OCI-LY7 (cell line): Measurements from ENCODE around the gene RNF167. TPM values are rescaled to one million over a fixed set of nuclear protein-coding genes. Genes with fewer than 3 reads are reported as not detected.

Experiments used
- BruUV-seq: library from RNA; stranded (reverse); fragments of 400-500 nt; replicated peaks from 2 replicates; lab custom pipeline; 2021; lab: Mats Ljungman, UMichigan
- CTCF ChIA-PET: fragments of 300-600 bp; sonication (Branson Sonifier 250); formaldehyde crosslinking; loops from one replicate; lab custom pipeline; 2022; ENCODE audit warnings: antibody characterized with exemption; ENCODE audit not compliant: unreplicated experiment; lab: Charles Lee
- POLR2A ChIA-PET: fragments of 300-600 bp; sonication (Branson Sonifier 250); formaldehyde crosslinking; loops from one replicate; lab custom pipeline; 2022; ENCODE audit warnings: antibody characterized with exemption; lab: Charles Lee
- DNase-seq: peaks from one replicate; pipeline ENCODE4 v3.0.0-alpha.2; 2015; ENCODE audit warnings: low spot score
- H2AFZ ChIP-seq: fragments of 200-600 bp; sonication (generic), shearing (Covaris generic); 2 replicates; pipeline ENCODE4 v1.6.1; 2014; ENCODE audit warnings: mild to moderate bottlenecking, antibody characterized with exemption, low read length, moderate library complexity
- H3K27ac ChIP-seq: fragments of 200-600 bp; sonication (generic); 2 replicates; pipeline ENCODE4 v1.5.1; 2014; ENCODE audit warnings: mixed run types, low read depth, mild to moderate bottlenecking, moderate library complexity, low read length, inconsistent platforms; ENCODE audit not compliant: poor library complexity, severe bottlenecking
- H3K36me3 ChIP-seq: fragments of 200-600 bp; sonication (generic); 2 replicates; pipeline ENCODE4 v1.6.1; 2014; ENCODE audit warnings: mild to moderate bottlenecking, antibody characterized with exemption, low read length, moderate library complexity, mixed read lengths; ENCODE audit not compliant: insufficient read depth
- H3K4me1 ChIP-seq: fragments of 200-600 bp; sonication (generic); 2 replicates; pipeline ENCODE4 v1.5.1; 2014; ENCODE audit warnings: mild to moderate bottlenecking, low read length; ENCODE audit not compliant: insufficient read depth, poor library complexity, severe bottlenecking
- H3K4me2 ChIP-seq: fragments of 200-600 bp; sonication (generic); 2 replicates; pipeline ENCODE4 v1.6.1; 2014; ENCODE audit warnings: mild to moderate bottlenecking, low read length
- H3K4me3 ChIP-seq: fragments of 200-600 bp; sonication (generic); 2 replicates; pipeline ENCODE4 v1.5.1; 2014; ENCODE audit warnings: mild to moderate bottlenecking, low read depth, low read length; ENCODE audit not compliant: poor library complexity, severe bottlenecking
- H3K79me2 ChIP-seq: fragments of 200-600 bp; sonication (generic); 2 replicates; pipeline ENCODE4 v1.6.1; 2016; ENCODE audit warnings: low read depth, mild to moderate bottlenecking, low read length, moderate library complexity, mixed read lengths; ENCODE audit not compliant: insufficient read depth
- H3K9me2 ChIP-seq: fragments of 200-600 bp; sonication (generic); 2 replicates; pipeline ENCODE4 v1.6.1; 2016; ENCODE audit warnings: mild to moderate bottlenecking, low read length, mixed read lengths; ENCODE audit not compliant: insufficient read depth
- H3K9me3 ChIP-seq: fragments of 200-600 bp; sonication (generic); 2 replicates; pipeline ENCODE4 v1.6.1; 2014; ENCODE audit warnings: mild to moderate bottlenecking, mixed run types, low read length, mixed read lengths
- H4K20me1 ChIP-seq: fragments of 200-600 bp; sonication (generic); 2 replicates; pipeline ENCODE4 v1.6.1; 2014; ENCODE audit warnings: mild to moderate bottlenecking, antibody characterized with exemption, low read length, moderate library complexity, mixed read lengths; ENCODE audit not compliant: insufficient read depth
- CTCF ChIP-seq: fragments of 200-600 bp; sonication (generic); conservative IDR thresholded peaks from 2 replicates; pipeline ENCODE4 v1.5.1; 2014; ENCODE audit warnings: mild to moderate bottlenecking, antibody characterized with exemption, low read length, moderate library complexity, mixed read lengths
- EZH2phosphoT487 ChIP-seq: fragments of 200-600 bp; sonication (generic); IDR thresholded peaks from 2 replicates; pipeline ENCODE4 v1.6.1; 2018; ENCODE audit warnings: low read depth, borderline replicate concordance, mild to moderate bottlenecking, mixed run types, antibody characterized with exemption, low read length, moderate library complexity, mixed read lengths
- intact Hi-C: fragments of 100-400 bp; cut with micrococcal nuclease; formaldehyde crosslinking; loops from one replicate; pipeline ENCODE4 v1.10.0; 2022; ENCODE audit not compliant: unreplicated experiment
- total RNA-seq, 2 experiments: library from RNA; depleted of rRNA in 1 of 2; stranded (reverse); fragments of >200 nt in 1 of 2; shearing (Covaris generic) in 1 of 2; gene quantifications; 2 replicates each; pipeline ENCODE4 v1.2.3, GENCODE V29; 2014 to 2022

RNF167 gene
- total RNA-seq, 2 experiments from 2014 or later: 46.5 to 124 TPM

GRCh38 chr17:4947411-4948165, 7.5 kb downstream of the RNF167 start:
- Histone ChIP-seq H2AFZ (no peak overlapping the region), H3K4me2 (peak overlapping the region; percentile 97), H3K9me3 (no peaks in the 10 kb centered on the region), H3K4me1 (peaks cover 63% of the 10 kb centered on the region), H4K20me1 (peaks cover 19% of the 10 kb centered on the region), H3K4me3 (peak overlapping the region; percentile 100), H3K9me2 (no peaks in the 10 kb centered on the region), H3K79me2 (peaks cover 53% of the 10 kb centered on the region), H3K27ac (peak overlapping the region; percentile 99), H3K36me3 (peaks cover 56% of the 10 kb centered on the region)
- DNase-seq: peak; percentile 77
- ChIA-PET POLR2A (interaction anchor here (0.5 to 0.8 kb wide), 4 partner anchors 20 to 479 kb away, joined by 3 to 4 read pairs (median 3); partner anchors contain the start of gene SPAG7), CTCF (interaction anchor here (0.7 kb wide), 1 partner anchor 20 kb away, joined by 3 read pairs; the partner anchor contains the start of gene SPAG7)
- BruUV-seq: no TSS peak
- intact Hi-C loops: loop anchor here (1.0 to 10.0 kb wide), 2 partner anchors 50 to 247 kb away; partner anchors contain the start of genes INCA1, KIF1C and ZNF594
- no peak for TF ChIP-seq EZH2phosphoT487

GRCh38 chr17:4948166-4948930, 8.3 kb downstream of the RNF167 start, which contains the start of gene PFN1:
TSS of gene PFN1 (minus strand) at chr17:4948530. CDS start at chr17:4948394, 136 bp downstream.
- peaks cover 49% of the 10 kb centered on the region for H3K36me3 ChIP-seq
- H3K9me3 ChIP-seq: no peaks in the 10 kb centered on the region
- H4K20me1 ChIP-seq: peaks cover 19% of the 10 kb centered on the region
- TF ChIP-seq EZH2phosphoT487 (no peak), CTCF (no peak)
- H3K79me2 ChIP-seq: peaks cover 45% of the 10 kb centered on the region
- H2AFZ ChIP-seq: peak within 1 kb of the TSS; percentile 15; the same call in 1 of the 2 replicates
- peak within 1 kb of the TSS; percentile 97 for H3K4me2 ChIP-seq
- POLR2A ChIA-PET: interaction anchor here (0.5 to 0.9 kb wide), 4 partner anchors 19 to 478 kb away, joined by 3 read pairs; partner anchors contain the start of gene SPAG7
- H3K4me3 ChIP-seq: peak within 1 kb of the TSS; percentile 100
- peaks cover 55% of the 10 kb centered on the region for H3K4me1 ChIP-seq
- intact Hi-C loops: loop anchor here (1.0 to 10.0 kb wide), 2 partner anchors 49 to 246 kb away; partner anchors contain the start of genes INCA1, KIF1C and ZNF594
- no TSS peak for BruUV-seq
- H3K27ac ChIP-seq: peak within 1 kb of the TSS; percentile 99
- CTCF ChIA-PET: interaction anchor here (0.7 kb wide), 1 partner anchor 19 kb away, joined by 3 read pairs; the partner anchor contains the start of gene SPAG7
- peak; percentile 96 for DNase-seq
- no peaks in the 10 kb centered on the region for H3K9me2 ChIP-seq

- peak; percentile 93 for DNase-seq
- Histone ChIP-seq H3K9me3 (no peaks in the 10 kb centered on the region), H4K20me1 (peaks cover 19% of the 10 kb centered on the region), H2AFZ (peak overlapping the region; percentile 15; the same call in 1 of the 2 replicates), H3K4me2 (peak overlapping the region; percentile 93), H3K4me3 (peak overlapping the region; percentile 100), H3K9me2 (no peaks in the 10 kb centered on the region), H3K4me1 (peaks cover 49% of the 10 kb centered on the region), H3K36me3 (peaks cover 43% of the 10 kb centered on the region), H3K27ac (peak overlapping the region; percentile 99), H3K79me2 (peaks cover 39% of the 10 kb centered on the region)
- TF ChIP-seq EZH2phosphoT487 (no peak), CTCF (no peak)
- BruUV-seq: no TSS peak
- intact Hi-C loops: loop anchor here (1.0 to 10.0 kb wide), 3 partner anchors 18 to 246 kb away; partner anchors contain the start of genes INCA1, KIF1C, SPAG7 and ZNF594
- POLR2A ChIA-PET: interaction anchor here (0.7 to 0.9 kb wide), 2 partner anchors 19 to 392 kb away, joined by 3 read pairs; partner anchors contain the start of gene SPAG7
- CTCF ChIA-PET: no interaction called here
Observed at GRCh38 chr17:4948931-4949320, 8.9 kb downstream of the RNF167 start.
